DMS114 treated with DMSO at 0.1 percent for 48 hours (cell line): ENCODE measurements around the gene VWC2.
"Not testable (repeated sequence)": the region's sequence is repeated elsewhere in the genome, so short reads cannot be mapped to it uniquely, and the experiment has no call there.

Source experiments
- DNase-seq: peaks from one replicate; lab custom pipeline; 2025; ENCODE audit not compliant: unreplicated experiment; lab: John Stamatoyannopoulos, UW

The VWC2 gene

DNA sequence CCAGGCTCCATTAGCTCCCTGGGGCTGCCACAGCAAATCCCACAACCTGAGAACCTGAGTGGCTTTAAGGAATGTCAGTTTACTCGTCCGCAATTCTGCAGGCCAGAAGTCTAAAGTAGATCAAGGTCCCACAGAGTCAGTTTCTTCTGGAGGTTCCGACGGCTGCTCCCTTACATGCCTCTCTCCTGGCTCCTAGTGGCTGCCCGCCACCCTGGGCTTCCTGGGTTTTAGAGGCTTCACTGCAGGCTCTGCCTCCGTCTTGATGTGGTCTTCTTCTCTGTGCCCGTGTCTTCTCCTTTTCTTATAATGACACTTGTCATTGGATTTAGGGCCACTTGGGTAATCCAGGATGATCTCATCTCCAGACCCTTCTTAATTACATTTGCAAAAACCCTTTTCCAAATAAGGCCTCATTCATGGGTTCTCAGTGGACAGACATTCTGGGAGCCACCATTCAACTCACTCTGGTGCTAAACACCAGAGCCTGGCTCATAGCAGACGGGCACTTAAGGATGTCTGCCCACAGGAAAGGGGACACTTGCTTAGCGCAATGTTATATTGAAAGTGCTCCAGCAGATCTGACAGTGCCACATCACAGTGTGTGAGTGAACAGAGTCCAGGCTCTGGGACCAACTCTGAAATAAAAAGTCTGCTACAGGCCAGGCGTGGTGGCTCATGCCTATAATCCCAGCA, 77.6 kb downstream of the VWC2 start:
- DNase-seq: peak; percentile 3

DNA sequence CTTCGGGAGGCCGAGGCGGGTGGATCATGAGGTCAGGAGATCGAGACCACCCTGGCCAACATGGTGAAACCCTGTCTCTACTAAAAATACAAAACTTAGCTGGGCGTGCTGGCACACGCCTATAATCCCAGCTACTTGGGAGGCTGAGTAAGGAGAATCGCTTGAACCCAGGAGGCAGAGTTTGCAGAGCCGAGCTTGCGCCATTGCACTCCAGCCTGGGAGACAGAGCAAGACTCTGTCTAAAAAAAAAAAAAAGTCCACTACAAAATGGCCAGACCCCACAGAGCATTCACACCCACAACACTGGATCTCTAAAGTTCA, 78.1 kb downstream of the VWC2 start:
- DNase-seq: not testable (repeated sequence)

- peak; percentile 61 for DNase-seq
Observed at GRCh38 chr7:49852619-49853462, 79.4 kb downstream of the VWC2 start.

DNA sequence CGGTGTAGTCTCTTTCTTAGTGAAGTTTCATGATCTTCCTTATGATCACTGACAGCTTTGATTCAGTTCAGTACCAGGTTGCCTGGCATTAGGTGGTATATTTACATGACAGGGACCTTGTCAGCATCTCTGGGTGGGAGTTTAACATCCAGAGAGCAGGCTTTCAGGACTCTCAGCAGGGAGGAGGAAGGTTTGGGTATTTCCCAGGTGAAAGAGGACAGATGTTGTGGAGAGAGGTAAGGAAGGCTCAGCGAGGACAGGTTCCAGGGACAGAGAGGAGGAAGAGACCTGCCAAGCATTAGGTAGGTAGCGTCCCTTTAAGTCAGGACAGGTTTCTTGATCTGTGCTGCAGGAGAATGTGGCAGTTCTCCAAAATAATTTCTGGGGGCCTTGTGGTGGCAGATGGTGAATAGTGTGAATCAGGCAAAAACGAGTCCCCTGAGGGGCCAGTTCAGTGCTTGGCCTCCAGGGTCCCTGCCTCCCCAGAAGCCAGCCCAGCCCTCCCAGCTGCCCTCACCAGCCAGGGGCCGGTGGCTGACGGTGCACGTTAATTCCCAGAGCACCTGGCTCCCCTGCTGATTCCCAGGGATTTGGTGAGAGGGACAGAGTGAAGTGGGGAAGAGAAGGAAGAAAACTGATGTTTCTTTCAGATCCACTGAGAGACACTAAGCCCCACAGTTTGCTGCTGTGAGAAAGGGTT, 82.0 kb downstream of the VWC2 start:
- no peak for DNase-seq

DNA sequence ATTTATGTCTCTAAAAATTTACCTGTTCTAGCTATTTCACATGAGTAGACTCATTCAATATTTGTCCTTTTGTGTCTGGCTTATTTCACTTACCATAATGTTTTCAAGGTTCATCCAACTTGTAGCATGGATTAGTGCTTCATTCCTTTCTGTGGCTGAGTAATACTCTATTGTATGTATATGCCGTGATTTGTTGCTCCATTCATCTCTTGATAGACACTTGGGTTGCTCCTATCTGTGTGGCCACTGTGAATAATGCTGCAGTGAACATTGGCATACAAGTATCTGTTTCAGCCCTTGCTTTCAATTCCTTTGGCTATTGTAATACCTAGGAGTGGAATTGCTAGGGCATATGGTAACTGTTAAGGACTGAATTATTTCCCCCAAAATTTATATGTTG, 86.9 kb downstream of the VWC2 start:
- DNase-seq: no peak

GRCh38 chr7:49866076-49866735, 92.8 kb downstream of the VWC2 start:
- no peak for DNase-seq

GRCh38 chr7:49866910-49867309, 93.5 kb downstream of the VWC2 start:
- no peak for DNase-seq

GRCh38 chr7:49873420-49873819, 100.0 kb downstream of the VWC2 start:
- DNase-seq: no peak

- DNase-seq: no peak
Observed at GRCh38 chr7:49875336-49875735, 101.9 kb downstream of the VWC2 start.

DNA sequence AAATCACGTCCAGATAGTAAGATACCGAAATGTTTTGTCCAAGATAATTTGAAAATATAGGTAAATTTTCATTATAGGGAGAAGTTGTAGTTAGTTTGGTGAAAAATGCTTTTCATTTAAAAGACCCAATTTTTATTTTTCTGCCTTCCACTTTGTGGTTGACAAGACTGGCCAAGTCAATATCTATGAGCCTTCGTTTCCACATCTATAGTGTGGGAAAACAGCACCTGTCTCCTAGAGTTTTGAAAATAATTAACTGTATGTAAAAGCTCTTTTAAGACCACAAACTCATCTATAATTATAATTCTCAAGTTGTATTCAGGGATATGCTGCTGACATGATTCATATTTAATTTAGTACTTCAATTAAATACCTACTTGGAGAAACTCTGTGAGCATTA, 102.8 kb downstream of the VWC2 start:
- DNase-seq: no peak

GRCh38 chr7:49878089-49878488, 104.7 kb downstream of the VWC2 start:
- no peak for DNase-seq

- DNase-seq: no peak
Observed at GRCh38 chr7:49878627-49879026, 105.2 kb downstream of the VWC2 start.

DNA sequence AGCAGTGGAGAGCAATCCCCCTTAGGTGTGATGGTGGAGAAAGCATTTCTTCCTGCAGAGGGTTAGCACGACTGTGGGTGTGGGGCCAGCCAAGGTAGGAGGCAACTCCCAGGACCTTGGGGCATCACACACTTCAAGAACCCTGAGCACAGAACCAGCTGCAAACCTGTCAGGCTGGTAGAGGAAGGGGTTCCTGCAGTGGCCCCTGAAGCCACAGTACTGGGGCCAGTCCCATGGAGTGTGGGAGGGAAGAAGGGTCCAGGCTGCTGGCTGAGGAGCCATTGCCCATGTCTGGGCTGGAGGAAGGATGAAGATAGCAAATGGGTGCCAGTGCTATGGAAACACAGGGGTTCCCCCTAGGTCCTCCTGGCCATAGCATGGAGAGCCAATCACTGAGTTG, 110.5 kb downstream of the VWC2 start:
- no peak for DNase-seq

GRCh38 chr7:49885593-49886285, 112.3 kb downstream of the VWC2 start:
- no peak for DNase-seq

DNA sequence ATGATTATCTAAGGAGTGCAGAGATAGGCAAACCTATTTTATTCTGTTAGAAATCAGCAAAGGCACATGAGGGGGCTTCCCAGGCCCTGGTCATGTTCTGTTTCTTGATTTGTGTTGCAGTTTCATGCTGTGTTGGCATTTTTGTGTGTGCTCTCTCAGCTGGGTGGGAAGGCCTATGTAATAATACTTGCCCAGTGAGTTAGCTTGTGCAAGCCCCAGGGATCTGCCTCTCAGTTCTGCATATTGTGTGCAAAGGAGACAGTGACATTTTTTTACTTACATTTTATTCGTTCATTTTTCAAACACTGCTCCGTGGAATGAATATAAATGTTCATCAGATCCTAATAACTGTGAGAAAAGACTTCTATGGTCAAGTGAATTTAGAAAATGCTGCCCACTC, 119.0 kb downstream of the VWC2 start:
- DNase-seq: no peak

DNA sequence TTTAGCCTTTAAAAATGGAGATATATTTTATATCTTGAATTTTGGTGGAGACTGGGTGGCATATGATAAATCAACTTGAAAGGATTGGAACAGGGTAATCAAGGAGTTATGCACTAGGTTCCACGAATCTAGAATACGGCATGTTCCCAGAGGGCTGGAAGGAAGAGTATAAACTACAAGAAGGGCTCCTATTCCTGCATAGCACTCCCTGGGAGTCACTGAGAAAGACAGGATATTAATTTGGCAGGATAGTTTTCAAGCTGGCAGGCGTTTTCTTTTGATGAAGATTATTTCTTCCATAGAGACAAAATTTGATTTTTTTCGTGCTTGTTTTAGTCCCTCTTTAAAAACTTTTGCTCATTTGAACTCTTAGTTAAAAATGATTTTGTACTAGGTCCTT, 119.7 kb downstream of the VWC2 start:
- DNase-seq: no peak

- DNase-seq: no peak
Observed at GRCh38 chr7:49894543-49894942, 121.1 kb downstream of the VWC2 start.

- DNase-seq: no peak
Observed at GRCh38 chr7:49911909-49912308, 138.5 kb downstream of the VWC2 start.

- no peak for DNase-seq
Observed at GRCh38 chr7:49926720-49927119, 153.3 kb downstream of the VWC2 start.

- no peak for DNase-seq
Observed at GRCh38 chr7:49927631-49928030, 154.2 kb downstream of the VWC2 start.

DNA sequence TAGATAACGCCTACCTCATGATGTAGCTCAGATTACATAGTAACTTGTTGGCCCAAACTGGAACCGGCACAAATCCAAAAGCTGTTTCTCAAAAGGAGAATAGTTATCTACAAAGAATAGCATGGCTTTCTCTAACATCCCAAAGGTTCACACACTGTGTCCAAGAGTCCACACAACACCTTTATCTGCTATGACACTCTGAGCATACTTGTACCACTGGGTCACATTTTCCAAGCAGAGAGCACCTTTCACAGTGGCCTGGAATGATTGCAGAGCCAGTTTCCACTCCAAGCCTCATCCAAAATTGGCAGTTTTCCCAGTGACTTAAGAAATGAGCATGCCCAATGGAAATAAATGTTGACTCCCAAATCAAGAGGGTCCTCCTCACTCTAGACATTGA, 155.3 kb downstream of the VWC2 start:
- no peak for DNase-seq
